Raji (cell line): ENCODE results near the gene HDAC4.

Experiments
- POLR2A ChIP-seq: IDR thresholded peaks from 2 replicates; pipeline ENCODE4 v1.6.1; 2011; ENCODE audit warnings: low read depth, low read length, control low read depth; ENCODE audit not compliant: insufficient read depth

Gene HDAC4

GRCh38 chr2:239271882-239272281 lies 128.9 kb downstream of the HDAC4 start:
- TF ChIP-seq POLR2A = no peak

DNA sequence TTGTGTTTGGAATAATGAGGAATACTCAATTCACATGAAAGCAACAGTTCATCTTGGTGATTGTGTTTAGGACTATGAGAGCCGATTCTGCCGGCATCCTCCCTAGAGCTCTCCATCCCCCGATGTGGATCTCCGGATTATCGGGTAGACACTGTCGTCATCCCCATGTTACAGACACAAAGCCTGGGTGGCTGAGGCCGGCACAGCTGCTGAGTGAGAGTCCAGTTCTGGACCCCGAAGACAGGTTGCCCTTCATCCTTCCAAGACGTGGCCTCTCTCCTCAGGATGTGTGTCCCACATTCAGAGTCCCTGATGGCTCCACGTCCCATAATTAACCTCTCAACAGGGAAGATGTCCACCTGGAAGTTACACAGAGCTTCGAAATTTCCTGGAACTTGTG lies 129.3 kb downstream of the HDAC4 start:
- no peak for TF ChIP-seq POLR2A

GRCh38 chr2:239269916-239270315 lies 130.9 kb downstream of the HDAC4 start:
- TF ChIP-seq POLR2A = no peak

DNA sequence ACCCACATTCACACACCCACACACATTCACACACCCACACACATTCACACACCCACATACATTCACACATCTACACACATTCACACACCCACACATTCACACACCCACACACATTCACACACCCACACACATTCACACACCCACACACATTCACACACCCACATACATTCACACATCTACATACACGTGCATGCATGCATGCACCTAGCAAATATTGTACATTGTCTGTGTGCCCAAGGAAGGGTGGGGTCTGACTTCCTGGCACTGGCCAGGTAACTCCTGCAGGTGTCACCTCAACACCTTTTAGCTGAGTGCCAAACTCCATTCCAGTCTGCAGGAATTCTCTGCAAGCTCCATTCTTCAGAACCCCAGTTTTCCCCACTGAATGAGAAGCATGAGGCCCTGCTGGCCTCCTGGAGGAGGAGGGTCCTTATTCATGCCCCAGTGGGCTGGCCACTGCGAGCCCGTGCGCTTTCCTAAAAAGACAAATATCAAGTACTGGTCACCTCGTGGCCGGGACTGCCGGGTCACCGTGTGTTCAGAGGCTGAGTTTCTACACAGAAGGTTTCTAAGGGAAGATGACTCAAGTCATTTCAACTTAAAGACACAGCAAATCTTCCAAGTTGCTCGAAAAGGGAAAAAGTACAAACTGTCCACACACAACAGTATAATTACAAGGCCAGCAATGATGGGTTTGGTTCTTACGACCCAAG lies 131.5 kb downstream of the HDAC4 start:
- no peak for TF ChIP-seq POLR2A

- TF ChIP-seq POLR2A = no peak
Observed at GRCh38 chr2:239268549-239268948, 132.3 kb downstream of the HDAC4 start.

DNA sequence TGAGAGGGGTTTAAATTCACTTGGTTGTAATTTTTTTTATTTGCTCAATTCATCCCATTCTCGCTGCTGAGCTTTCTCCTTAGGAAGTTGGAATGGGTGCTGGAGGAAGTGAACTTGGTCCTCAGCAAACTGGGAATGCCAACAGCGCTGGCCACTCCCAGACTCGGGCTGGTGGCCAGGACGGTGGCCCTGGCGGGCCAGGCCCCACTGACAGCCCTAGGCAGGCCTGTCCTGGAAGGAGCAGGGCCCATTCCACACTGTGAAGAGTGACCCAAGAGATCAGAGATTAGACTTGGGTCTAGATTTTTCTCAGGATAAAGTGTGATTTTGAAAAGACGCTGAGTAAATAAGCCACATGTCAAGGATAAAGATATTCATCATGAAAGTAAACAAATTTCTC lies 132.7 kb downstream of the HDAC4 start:
- TF ChIP-seq POLR2A = no peak

GRCh38 chr2:239267288-239267951 lies 133.4 kb downstream of the HDAC4 start:
- TF ChIP-seq POLR2A = no peak

DNA sequence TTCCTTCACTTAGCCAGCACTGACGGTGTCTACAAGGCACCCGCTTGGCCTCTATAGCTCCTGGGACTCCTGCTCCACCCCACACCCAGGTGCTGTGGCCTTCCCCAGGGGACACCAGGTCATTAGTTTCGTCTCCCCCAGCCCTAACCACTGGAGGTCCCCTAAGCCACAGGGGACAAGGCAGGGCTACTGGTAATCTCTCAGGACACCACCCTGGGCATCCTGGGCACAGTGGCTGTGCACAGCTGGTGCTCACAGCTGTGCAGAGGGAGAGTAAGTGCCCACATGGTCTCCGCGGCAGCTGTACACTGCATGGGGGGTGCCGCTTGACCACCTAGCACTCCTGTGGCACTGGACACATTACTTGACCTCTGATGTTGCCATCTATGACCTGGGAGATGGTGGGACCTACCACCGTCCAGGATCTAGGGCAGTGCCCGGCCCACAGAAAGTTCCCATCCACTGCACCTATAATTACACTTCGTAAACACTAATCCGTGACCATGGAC lies 134.0 kb downstream of the HDAC4 start:
- TF ChIP-seq POLR2A = no peak

DNA sequence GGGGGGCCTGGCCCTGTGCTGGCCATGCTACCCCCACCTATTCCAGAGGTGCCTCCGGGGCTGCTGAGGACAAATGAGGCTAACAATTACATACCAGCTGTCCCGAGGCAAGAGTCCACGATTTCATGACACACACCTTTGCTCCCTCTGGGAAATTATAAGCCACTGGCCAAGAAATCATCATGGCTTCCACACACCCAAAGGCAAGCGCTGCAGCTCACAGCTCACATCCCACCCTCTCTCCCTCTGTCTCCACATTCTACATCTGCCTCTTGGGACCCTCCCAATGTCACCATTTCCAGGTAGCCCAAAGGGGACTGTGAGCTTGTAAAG lies 134.4 kb downstream of the HDAC4 start:
- TF ChIP-seq POLR2A = no peak

DNA sequence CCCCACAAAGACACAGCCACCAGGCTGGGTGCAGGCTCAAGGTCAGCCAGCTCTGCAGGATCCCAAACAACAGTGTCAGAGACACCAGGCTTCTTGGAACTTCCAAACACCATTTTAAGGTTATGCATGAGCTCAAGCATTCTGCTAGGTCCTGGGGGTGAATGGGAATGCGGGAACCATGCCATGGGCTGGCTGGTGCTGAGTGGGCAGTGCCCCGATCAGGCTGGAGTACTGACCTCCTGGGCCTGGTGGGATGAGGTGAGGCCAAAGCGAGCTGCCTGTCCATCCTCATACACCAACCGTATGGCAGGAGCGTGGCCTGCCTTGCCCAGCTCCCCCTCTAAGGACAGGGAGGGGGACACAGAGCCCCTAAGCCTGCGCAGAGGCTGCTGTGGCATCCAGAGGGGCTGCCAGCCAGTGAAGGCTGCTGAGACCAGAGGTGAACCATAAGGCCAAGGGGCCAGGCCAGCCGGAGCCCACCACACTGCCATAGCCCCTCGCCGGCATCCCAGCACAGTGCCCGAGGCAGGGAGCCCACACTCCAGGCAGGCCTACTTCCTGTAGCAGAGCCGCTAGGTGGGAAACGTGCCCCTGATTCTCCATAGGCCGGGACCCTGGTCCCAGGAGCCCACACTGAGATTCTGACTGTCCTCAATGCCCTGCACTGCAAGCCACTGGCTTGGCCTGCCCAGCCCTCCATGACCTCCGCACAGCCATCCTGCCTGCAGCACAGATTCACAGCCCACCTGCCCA lies 135.0 kb downstream of the HDAC4 start:
- TF ChIP-seq POLR2A = no peak

- no peak for TF ChIP-seq POLR2A
Observed at GRCh38 chr2:239264838-239265651, 135.8 kb downstream of the HDAC4 start.

DNA sequence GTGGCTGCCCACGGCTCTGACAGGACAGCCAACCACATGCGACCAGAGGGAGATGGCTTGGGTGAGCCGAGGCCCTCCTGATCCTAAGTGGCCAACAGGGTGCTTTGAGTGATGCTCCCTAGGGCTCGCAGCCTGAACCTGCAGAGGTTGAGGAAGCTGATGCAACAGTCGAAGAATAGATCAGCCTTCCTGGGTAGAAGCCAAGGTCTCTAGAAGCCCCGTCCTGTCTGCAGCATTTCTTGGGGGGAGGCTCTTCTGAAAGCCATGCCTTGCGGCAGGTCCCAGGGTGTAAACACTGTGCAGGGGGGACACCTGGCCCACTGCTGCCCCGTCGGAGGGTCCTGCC lies 136.4 kb downstream of the HDAC4 start:
- TF ChIP-seq POLR2A = no peak

- TF ChIP-seq POLR2A = no peak
Observed at GRCh38 chr2:239263669-239264491, 136.9 kb downstream of the HDAC4 start.

DNA sequence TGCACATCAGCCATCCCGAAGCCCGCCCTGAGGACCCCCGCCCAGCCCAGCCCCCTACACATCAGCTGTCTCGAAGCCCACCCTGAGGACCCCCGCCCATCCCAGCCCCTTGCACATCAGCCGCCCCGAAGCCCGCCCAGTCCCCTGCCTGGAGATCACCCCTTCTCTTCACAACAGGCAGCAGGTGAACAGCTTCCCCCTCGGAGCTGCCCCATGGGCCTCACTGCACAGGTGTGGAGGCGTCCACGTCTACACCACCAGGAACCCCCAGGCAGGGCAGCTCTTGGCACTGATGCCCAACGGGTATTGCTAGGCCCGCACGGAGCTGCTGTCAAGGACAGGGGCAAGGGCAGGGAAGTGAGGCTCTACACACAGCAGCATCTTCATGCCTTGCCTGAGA lies 137.6 kb downstream of the HDAC4 start:
- TF ChIP-seq POLR2A = no peak

GRCh38 chr2:239262484-239263230 lies 138.2 kb downstream of the HDAC4 start:
- TF ChIP-seq POLR2A = no peak
